CD4-positive, alpha-beta T cell treated with Interleukin-1 beta for 1 hour (primary cell): ENCODE results near the gene PRR14.
"Not testable (repeated sequence)": the region's sequence is repeated elsewhere in the genome, so short reads cannot be mapped to it uniquely, and the experiment has no call there.

Experiments used
- DNase-seq, 2 donors: peaks; one replicate each; pipeline ENCODE4 v3.0.0-alpha.2; 2020 to 2022

PRR14 gene

DNA sequence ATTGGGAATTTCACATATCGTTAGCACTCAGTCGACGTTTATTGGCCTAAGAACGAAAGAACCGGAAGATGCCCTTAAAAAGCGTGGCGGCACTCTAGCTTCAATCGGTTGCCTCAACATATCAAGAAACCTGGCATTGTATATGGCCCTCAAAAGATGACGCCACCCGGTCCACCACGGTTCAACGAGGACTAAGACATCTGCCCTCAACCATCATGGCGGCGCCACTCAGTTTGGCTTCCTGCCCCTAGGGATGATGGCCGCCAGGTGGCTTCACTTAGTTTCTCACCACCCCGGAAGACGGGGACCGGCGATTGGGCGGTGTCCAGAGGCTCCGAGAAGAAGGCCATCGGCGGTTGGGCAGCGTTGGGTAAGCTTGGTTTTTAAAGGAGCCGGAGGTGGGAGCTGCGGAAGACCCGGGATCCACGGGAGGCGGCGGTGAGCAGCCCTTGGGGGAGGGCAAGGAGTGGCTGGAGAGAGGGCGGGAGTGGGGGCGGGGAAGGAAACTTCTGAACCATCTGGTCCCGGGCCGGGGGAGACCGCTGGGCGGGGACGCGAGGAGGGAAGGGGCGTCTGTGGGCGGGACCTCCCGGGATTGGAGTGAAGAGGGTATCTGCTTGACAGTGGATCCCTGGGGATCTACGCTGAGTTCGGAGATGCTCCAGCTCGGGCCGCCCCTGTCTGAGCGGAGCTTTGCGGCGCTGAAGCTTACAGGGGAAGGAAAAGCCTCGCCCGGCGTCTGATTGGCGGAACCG lies at the start of gene PRR14:
Gene PRR14 (plus strand): TSS at position 592 of the 755 bp plus-strand sequence. CDS start 686 bp downstream, outside the sequence.
- DNase-seq, result peak; percentile 99

DNA sequence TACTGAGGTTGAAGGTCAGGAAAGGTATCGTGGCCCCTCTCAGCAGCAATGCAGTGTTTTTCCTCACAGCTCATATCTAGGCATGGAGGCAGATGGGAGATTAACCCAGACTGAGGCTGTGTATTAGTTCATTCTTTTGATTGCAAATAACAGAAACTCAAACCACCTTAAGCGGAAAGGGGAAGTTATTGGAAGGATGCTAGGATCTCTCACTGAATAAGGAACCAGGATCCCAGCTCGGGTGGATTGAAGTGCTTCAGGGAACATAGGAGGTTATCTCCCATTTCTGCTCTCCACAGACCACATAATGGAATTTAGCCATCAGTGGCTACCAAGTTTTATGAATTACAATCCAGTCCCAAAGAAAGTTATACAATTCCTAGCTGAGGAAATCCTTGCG lies 48.8 kb upstream of the PRR14 start:
- DNase-seq, result no peak

DNA sequence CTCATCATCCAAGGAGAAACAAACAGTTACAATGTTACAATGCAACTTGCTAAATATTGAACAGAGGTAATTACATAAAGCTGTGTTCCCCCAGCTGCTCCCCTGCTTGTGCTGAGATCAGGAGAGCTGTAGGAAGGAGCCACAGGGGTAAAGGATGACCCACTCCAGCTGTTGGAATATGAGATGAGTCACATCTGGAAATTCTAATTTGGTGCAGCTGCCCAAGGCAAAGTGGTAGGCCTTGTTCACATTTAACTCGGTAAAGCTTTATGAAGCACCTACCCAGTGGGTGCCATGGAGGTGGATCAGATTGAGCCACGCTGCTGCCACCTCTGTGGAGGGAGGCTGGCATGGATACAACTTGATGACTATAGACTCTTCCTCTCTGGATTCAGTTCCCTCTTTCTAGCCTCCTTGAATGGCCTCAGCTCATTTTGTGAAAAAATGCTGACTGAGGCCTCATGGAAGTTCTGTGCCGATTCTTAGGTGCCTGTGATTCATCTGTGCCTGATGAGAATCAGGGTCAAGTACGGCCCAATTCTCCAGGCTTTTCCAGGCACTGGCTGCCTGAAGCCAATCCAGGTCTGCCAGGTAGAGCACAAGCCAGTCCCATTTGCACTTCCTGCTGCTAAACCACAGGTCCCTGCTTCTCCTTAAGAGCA lies 48.0 kb upstream of the PRR14 start:
- DNase-seq, result no peak

DNA sequence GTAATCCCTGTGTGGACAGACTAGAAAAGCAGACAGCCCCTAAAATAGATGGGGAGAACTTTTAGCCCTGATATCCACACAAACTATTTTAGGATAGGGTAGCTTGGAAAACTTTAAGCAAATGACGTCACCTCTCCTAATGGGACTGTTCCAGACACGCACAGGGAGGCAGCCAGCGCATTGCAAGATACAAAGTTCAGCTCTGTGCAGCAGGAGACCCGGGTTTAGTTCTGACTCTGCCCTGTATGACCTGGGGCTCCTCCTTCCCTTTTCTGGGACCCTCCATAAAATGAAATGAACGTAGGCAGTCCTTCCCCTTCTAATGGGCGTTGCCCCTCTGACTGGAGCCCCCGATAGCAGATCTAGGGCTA lies 46.8 kb upstream of the PRR14 start:
- no peak for DNase-seq

DNA sequence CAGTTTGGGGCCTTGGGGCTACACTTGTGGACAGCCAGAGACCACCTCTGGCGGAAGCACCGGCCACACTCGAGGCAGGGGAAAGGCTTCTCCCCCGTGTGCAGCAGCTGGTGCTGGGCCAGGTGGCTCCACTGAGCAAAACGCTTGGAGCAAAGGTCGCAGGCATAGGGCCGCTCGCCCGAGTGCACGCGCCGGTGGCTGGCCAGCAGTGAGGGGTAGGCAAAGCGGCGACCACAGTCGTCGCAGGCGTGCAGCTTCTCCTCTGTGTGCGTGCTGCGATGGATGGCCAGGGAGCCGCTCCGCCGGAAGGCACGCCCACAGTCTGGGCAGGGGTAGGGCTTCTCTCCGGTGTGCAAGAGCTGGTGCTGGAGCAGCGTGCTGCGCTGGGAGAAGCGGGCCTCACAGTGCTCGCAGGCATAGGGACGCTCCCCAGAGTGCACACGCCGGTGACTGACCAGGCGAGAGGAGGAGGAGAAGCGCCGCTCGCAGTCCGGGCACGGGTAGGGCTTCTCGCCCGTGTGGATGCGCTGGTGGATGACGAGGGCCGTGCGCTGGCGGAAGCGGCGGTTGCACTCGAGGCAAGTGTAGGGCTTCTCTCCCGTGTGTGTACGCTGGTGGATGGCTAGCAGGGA lies 46.3 kb upstream of the PRR14 start:
- DNase-seq, result no peak

DNA sequence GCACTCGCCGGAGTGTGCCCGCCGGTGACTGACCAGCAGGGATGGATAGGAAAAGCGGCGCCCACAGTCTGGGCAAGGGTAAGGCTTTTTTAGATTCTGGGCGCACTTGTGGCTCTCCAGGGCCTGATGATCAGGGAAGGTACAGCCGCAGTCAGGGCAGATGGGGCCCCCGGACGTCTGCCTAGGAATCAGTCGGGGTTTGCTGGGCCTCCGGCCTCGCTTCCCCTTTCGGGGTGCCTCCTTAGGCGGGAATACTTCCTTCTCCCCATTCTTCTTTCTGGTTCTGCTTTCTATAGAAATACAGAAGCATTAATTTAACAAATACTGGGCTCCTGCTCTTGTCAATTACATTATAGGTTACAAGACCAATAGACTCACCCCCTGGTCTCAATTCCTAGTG lies 45.6 kb upstream of the PRR14 start:
- DNase-seq, result peak in 1 of 2 donors; percentile 30

DNA sequence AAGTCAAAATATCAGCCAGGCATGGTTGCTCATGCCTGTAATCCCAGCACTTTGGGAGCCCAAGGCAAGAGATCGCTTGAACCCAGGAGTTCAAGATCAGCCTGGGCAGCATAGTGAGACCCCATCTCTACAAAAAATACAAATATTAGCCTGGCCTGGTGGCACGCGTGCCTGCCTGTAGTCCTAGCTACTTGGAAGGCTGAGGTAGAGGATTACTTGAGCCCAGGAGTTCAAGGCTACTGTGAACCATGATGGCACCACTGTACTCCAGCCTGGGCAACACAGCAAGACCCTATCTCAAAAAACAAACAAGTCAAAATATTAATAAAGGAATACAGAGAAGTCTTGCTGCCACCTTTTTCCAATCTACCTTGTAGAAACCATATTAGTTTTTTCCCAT lies 44.8 kb upstream of the PRR14 start:
- DNase-seq, result no peak

DNA sequence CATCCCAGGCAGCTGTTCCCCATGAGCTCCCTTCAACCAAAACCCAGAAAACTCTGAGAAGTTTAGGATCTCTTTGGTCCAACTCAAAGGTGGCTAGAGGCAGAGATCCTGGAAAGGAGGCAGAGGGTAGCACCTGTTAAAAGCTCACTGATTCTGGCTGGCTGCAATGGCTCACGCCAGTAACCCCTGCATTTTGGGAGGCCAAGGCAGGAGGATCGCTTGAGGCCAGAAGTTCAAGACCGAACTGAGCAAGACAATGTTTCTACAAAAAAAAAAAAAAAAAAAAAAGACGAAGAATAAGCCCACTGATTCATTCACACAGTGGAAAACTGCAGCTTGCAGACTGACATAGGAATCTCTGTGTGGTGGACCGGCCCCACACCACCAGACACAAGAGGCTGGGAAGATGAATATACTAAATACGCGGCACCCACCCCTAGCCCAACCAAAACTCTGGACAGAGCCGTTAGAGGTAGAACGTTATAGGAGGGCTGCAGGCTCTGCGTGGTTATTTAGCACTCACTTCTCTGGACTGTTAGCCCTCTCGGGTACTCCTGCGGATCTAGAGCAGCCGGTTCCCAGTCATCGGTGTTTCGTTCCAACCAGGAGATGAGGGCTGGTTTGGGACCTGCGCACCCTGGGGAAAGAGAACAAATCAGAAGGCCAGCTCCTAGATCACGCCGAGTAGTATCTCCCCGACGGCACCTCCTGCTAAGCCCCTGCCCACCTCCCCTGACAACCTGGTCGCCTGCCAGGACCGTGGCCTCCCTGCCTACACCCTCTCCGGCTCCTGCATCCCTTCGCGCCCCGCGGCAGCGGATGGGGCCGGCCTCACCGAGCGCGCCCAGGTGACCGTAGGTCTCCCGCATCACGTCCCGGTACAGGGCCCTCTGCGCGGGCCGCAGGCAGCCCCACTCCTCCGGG lies 41.5 kb upstream of the PRR14 start:
- peak; percentile 31 to 47 for DNase-seq

DNA sequence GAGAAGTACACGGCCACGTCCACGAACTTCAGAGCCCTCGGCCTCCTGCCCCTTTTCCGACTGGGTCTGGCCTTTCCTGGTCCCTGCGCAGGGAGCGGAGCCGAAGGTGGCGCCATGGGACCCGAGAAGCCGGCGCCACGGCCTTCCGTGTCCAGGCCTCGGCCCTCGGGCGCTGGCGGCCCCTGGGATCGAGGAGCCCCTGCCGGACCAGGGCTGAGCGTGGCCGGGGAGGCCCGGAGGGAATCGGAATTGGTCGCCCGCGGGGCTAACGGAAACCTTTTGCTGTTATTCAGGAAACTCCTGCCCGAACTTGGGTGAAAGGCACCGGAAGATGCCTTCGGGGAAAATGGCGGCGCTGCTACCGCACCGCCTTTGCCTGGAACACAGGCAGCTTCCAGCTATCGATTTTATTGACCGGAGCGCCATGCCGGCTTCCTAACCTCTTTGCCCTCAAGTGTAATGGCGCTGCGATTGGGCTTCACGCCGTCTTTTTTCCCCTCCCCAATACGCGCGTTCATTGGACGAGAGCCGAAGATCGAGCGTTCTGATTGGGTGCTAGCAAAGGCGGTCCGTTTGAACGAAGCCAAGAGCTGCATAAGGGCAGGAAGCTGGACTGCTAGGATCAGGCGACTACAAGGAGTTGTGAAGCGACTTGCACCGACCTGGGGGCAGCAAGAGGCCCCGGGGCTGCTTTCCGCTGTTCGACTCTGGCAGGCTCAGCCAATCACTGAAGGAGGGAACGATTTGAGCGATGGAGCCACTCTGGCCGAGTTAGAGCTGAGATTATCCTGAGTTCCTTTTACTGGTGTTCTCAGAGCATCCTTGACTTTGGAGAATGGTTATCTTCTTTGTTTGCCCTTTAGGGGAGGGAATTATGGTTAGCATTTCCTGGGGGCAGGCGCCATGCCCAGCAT lies 40.6 kb upstream of the PRR14 start, which contains the start of gene ZNF689:
Gene ZNF689 (minus strand): TSS at position 464 of the 914 bp plus-strand sequence. CDS start 348 bp downstream, at position 116.
- DNase-seq, result peak; percentile 92 to 98

DNA sequence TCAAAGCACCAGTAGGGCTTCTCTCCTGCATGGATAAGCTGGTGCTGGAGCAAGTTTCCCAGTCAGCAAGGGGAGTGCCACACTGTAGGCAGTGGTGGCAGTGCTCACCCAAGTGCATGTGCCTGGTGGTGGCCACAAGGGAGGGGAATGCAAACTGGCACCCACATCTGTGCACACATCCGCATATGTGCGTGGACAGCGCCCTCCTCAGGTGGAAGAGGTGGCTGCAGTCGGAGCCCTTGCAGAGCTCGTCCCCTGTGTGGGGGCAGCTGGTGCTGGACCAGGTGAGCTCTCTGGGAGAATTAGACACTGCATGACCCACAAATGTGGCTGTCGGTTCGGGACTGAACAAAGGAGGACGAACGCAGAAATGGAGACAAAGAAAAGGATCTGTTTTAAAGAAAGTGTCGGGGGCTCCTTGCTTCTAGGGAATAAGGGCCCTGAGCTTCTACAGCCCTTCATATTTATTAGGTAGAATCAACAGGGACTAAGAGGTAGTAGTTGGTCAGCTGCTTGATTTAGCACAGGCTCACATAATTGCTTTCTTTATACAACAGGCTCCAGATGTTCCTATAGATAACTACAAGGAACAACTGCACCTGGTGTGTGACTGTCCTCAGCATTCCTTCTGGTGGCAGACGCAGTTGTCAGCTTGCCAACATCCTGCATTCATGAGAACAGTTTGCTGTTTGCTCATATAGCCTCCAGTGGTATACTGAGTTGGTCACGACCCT lies 35.2 kb upstream of the PRR14 start:
- DNase-seq, result peak; percentile 67 to 72

DNA sequence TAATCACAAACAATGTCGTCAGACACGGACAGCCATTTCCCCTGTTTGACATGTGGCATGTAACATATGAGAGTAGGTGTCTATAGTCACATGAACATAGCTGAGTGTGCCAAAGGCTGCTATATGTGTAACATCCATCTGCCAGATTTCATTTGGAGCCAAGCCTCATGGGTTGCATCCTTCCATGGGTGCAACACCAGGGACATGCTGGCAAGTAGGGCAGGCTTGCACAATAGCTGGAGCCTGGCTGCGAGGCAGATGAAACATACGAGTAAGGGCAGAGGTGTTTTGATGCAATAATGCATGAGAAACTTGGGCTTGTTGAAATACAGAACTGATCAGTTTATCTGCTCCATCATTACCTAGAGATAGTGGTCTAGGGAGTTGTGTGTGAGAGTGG lies 31.6 kb upstream of the PRR14 start:
- DNase-seq, result no peak

DNA sequence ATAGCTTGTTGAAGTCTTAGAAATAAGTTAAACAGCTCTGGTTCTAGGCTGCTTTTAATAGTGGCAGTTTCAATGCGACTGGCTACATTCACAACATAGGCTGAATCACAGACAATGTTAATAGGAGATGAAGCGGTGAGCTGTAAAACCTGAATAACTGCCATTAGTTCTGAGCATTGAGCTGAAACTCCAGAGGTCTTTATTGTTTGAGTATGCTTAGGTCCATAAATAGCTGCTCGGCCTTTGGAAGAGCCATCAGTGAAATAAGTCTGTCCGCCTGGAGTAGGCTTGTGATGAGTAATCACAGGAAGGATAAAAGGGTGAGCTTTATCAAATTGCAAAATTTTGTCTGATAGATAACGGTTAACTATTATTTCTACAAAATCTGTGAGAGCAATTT lies 31.1 kb upstream of the PRR14 start:
- DNase-seq, result no peak

DNA sequence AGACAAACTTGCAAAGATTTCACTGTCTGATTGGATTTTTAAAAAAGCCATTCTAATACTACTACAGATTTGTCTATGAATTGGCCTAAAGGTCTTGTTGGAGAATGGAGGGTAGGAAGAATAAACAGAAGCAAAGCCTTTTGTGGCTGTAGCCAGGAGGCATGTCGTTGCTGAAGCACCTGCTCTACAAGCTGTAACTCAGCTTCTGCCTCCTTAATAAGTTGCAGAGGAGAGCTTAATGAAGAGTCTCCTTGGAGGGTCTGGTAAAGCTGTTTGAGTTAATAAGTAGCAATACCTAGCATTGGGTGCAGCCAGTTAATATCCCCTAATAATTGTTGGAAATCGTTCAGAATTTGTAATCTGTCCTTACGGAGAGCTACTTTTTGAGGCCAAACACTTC lies 30.6 kb upstream of the PRR14 start:
- DNase-seq, result no peak

DNA sequence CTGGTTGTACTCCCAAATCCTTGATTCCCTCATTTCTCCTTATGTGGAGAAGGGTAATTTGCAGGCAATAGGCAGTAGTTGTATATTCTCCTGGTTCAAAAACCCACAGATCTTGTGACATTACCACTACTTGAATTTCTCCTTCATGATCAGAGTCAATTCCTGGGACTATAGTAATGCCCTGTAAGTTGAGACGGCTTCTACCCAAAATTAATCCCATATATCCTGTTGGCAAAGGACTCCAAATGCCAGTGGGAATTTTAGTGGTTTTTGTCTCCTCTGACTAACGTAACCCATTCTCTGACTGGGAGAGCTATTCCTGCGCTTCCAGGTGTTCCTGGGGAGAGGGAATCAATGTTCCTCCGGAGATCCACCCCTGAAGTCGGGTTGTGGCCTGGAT lies 29.0 kb upstream of the PRR14 start:
- no peak for DNase-seq

DNA sequence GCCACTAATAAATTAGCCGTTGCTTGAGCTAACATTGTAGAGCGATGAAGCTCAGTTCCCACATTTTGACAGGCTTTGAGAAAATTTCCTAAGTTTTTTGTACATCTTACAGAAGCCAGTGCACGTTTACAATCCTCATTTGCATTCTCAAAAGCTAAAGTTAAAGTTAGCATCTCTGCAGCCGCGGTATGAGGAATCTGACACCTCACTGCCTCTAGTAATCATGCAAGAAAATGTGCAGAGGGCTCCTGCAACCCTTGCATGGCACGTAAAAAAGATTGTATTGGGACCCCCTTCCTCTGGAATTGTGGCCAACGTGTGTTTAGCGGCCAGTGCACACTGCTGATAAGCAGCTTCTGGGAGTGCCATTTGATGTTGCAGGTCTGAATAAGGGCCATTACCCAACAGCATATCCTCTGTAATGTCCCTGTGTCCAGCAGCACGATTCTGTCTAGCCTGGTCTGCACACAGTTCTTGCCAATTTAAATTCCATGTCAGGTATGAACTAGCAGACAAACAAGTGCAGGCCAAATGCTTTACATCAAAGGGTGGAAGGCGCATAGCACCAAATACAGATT lies 28.2 kb upstream of the PRR14 start:
- DNase-seq, result no peak

DNA sequence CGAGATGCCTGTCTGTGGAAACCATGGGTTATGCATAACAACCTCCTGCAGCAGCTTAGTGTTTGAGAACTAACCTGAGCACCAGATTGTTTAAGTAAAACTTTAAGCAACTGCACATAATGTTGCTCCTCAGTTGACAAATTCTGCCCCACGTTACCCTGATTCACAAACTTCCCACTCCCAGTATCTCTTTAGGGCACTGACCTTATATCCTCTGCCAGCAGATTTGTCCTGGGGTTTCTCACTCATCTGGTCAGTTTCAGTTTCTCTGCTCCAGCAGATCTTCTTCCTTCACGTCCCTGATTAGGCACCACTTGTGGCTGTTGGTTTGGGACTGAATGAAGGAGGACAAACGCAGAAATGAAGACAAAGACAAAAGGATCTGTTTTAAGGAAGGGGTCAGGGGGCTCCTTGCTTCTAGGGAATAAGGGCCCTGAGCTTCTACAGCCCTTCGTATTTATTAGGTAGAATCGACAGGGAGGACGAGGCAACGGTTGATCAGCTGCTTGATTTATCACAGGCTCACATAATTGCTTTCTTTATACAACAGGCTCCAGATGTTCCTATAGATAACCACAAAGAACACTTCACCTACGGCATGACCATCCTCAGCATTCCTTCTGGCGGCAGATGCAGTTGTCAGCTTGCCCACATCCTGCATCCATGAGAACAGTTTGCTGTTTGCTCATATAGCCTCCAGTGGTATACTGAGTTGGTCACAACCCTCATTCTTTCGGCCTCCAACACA lies 27.1 kb upstream of the PRR14 start:
- no peak for DNase-seq

DNA sequence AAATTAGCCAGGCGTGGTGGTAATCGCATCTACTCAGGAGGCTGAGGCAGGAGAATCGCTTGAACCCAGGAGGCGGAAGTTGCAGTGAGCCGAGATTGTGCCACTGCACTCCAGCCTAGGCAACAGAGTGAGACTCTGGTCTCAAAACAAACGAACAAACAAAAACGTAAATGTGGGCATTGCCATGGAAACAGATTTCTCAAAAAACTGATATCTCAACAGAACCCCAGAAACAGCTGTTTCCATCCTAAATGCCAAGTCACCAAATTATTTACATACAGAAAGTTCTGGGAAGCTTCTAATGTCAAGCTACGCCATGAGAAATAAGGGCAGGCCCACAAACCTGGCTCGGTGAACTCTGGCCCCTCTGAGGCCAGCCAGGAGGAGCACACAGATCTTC lies 24.5 kb upstream of the PRR14 start:
- no peak for DNase-seq

DNA sequence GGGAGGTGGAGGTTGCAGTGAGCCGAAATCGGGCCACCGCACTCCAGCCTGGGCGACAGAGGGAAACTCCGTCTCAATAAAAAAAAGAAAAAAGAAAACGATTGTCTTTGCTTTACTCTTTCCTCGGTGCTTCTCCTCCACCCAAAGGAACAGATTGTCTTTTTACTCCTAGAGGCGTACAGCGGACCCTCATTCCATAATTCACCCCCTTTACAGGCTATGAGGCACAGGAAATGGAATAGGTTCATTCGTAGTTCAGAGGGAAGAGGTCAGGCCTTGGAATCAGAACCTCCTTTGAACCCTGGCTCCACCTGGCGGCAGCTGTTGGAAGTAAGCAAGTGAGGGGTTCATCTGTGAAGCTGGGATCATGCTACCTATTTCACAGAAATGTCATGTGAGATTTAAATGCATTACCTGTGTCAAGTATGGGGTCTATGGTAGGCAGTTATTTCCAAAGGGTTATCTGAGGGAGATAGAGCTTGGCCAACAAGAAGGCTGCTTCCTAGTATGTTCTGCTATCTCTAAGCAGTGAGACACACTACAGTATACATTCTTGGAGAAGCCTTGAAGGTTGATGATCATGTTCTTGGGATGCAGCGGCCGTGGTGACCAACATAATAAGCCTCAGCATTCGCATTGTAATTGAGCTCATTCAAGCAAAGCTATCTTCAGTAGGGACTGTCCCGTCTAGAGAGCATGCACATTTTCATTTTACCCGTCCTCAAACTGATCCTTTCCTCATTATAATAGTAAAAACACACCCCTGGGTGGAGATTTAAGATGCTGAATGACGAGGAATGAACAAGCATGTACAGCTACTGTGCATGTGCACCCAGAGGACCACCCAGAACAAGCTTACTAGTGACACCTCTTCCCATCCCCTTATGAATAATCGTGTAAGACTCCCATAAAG lies 21.9 kb upstream of the PRR14 start:
- peak; percentile 81 to 86 for DNase-seq

DNA sequence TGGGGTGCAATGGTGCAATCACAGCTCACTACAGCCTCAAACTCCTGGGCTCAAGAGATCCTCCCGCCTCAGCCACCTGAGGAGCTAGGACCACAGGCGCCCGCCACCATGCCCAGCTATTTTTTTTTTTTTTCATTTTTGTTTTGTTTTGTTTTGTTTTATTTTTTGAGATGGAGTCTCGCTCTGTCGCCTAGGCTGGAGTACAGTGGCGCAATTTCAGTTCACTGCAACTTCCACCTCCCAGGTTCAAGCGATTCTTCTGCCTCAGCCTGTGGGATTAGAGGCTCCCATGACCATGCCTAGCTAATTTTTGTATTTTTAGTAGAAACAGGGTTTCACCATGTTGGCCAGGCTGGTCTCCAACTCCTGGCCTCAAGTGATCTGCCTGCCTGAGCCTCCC lies 18.3 kb upstream of the PRR14 start:
- DNase-seq, result not testable (repeated sequence)
